NOMO-1 treated with dmso at 0.1 percent for 144 hours (cell line): ENCODE data around the gene GPATCH11.
A peak's percentile ranks its signal among the peaks of the same experiment; 100 is the strongest.

Source experiments
- DNase-seq: peaks from one replicate; lab custom pipeline; 2025; ENCODE audit not compliant: unreplicated experiment; lab: John Stamatoyannopoulos, UW

Gene GPATCH11

DNA sequence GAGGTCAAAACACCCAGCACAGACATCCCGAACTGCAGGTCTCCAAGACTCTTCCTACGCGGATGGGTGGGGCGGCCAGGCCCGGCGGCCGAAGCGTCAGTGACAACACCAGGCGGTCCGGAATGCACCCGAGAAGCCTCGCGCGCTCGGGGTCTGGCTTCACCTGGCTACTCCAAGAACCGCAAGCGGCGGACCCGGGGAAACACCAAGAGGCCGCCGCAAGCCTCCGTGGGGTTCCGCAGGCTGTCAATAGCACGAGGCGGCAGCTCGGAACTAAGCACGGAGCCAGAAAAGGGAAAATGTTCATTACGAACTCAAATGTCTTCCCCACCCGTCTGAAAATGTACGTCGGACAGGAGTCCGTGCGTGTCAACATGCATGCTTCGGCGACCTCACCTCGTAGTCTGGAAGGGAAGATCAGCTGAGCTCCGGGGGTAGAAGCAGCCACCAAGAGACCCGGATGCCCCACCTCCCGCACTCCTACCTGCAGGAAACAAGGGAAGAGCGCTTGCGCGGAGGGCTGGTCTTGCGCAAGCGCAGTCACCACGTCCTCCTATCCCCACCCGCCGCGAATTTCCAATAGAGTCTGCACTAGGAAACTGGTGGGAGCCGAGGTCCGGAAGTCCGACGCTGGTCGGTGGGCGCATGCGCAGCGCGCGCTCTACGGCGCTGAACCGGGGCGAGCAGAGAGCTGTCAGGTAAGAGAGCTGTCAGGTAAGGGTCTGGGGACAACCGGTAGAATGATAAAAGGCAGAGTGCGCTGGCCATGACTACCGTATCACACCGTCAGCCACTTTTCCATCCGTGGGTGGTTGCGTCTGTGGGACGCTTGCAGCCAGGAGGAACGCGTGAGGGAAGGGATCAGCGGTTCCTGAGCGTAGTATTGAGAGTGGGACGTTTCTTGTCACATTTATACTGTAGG is at the start of gene GPATCH11, which contains the start of gene HEATR5B:
GPATCH11 (plus strand) TSS at position 646 of the 922 bp plus-strand sequence. CDS start 3,864 bp downstream, outside the sequence.
HEATR5B (minus strand) TSS at position 500 of the 922 bp plus-strand sequence. CDS start 958 bp downstream, outside the sequence.
- peak; percentile 94 for DNase-seq

DNA sequence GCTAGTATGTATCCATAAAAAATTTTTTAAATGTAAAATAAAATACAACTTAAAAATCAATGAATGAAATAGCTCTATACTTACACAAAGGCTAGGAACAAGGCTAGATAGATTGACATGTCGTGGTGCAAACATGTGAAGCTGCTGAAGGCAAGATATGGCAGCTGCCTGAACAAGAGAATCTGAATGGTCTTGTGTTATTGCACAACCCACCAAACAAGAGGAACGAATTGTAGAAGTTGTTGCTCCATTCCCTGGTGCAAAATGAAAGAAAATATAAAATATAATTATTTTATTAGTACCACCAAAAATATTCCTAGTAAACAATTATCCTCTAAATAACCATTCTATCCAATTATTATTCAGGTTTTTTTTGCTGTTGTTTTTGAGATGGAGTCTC is 46.5 kb upstream of the GPATCH11 start:
- DNase-seq: no peak

DNA sequence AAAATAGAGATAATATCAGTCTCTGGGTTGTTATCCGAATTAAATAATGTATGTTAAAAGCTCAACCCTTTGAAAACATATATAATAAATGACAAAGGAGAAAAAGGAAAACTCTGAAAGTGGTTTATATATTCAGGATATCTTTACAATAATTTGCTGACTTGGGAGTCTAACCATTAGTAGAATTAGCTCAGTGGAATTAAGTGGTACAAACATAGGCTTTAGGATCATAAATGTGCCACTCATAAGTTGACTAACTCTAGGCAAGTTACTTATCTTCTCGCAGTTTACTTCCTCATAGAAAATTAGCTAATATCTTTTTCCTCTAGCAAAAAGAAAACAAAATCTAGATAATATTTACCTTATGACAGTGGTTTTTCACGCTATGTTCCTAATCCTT is 44.7 kb upstream of the GPATCH11 start:
- no peak for DNase-seq

DNA sequence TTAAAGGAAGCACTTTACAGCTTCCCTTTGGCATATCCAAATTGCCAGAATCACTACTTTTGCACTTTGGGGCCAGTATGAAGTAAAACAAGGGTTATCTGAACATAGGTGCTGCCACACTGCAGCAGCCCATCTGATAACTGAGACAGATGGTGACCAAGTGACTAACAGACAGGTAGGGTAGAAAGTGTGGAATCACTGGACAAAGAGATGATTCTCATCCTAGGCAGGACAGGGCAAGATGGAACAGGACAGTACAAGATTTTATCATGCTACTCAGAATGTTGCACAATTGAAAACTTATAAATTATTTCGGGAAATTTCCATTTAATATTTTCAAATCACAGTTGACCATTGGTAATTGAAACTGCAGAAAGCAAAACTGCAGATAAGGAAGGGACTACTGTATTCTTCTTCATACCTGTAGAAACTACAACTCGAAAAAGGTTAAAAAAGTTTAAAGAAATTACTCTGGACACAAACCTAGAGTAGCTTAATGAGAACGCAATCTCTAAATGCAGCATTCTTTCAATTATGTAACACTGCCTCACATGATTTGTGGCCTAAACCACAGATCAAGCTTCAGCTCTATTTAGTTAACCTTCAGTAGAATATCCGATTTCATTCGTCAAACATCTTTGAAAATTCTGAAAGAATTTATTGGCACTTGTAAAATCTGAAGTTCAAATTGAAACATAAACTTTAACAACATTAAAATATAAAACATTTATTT is 31.6 kb upstream of the GPATCH11 start:
- DNase-seq: no peak

DNA sequence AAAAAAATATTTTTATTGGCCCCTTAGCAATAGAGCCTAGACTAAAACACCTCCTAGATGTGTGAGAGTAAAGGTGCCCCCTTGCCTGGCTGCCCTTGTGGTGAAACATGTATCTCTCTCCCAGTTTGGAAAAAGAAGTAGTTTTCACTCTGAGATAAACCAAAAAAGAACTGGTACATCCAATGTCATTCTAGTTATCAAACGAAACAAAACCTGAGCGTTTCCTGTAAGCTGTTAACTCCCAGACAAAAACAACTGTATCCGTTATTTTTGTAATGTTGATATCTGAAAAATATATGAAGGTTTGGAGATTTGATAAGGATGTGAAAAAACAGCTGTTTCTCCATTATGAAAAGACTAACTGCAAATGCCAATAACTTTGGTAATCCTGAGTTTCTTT is 24.5 kb upstream of the GPATCH11 start:
- DNase-seq: no peak

DNA sequence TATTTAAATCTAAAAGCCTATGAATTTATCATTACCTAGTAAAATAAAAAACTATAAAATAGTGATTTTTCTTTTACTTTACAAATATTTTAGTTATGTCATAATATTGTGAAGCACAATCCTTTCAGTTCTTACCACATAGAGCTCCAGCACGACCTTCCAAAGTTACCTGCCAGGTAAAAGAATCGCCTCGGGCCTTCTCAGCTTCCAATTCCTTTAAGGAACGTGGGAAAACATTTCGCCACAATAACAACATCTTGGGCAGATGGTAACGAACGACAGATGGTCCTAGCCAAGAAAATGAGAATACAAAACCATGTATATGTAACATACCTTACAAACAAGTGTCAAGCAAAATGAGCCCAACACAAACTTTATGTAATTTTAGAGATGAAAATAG is 23.9 kb upstream of the GPATCH11 start:
- DNase-seq: no peak

DNA sequence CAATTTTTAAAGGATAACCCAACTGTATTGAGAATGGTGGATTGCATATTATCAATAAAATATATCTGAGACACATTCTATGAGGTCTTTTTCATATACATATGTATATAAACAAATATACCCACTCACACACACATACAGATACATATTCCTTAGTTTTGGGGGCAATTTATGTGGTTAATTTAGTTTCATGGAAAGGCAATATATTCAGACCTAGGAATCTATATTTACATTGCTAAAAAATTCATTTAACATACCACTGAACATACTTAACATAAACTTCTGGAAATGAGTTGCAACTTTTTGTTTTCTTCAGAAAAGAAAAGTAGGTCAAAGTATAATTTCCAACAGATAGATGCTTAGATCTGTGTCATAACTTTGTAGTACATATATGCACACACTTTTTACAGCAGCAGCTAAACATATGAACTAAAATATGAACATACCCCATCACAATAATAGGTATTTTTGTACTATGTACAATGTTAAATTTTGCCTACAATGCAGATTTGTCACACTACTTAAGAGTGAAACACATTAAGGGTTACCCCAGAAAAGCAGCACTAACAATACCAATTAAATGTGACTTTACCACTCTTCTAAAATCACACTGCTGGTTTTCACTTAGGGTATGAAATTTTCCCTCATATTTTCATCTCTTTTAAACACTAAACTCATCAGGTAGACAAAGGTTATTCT is 23.2 kb upstream of the GPATCH11 start:
- no peak for DNase-seq

DNA sequence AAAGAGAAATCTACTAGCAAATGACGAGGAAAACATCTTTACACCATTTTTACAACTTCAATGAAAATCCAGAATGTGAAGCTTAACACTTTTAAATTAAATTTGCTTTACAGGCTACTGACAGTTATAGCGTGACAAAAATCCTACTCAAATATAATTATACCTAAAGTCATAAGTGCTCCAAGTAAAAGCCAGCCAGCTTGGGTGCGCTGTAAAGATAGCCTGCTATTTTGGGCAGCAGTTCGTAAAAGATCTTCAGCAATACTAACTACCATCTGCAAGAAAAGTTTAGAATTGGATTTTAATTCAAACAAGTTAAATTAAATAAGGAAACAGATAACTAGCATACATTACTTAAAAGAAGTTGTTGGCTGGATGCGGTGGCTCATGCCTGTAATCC is 22.5 kb upstream of the GPATCH11 start:
- DNase-seq: no peak

DNA sequence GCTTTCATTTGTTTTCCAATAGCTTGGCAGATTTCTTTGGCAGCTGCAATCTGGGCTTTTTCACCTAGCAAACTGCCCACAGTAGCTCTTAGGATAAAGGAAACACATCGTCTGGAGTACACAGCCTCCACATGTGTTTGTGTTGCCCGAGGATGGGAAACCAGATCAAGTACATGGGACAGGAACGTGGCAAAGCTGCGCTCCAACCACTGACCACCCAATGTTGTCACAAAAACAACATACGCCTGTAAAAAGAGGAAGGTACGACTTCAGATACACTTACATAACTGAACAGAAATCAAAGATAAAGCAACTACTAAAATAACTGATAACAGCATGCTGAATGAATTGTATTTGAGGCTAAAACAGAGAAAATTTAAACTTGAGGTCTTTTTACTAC is 15.6 kb upstream of the GPATCH11 start:
- no peak for DNase-seq

DNA sequence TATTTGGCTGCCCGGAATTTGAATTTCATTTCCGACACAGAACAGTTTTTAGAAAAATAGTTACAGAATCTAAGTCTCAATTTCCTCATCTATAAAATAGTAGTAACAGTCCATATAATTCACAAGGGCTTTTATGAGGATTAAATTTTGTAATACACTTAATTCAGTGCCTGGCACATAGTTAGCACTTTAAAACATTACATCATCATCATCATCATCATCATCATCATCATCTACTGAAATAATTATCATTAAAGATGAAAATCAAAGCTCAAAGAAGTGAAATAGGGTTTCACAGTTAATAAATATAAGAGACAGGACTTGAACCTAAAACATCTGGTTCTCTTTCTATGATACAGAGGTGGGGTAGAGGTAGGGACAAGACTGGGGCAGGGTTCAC is 13.4 kb upstream of the GPATCH11 start:
- DNase-seq: no peak

DNA sequence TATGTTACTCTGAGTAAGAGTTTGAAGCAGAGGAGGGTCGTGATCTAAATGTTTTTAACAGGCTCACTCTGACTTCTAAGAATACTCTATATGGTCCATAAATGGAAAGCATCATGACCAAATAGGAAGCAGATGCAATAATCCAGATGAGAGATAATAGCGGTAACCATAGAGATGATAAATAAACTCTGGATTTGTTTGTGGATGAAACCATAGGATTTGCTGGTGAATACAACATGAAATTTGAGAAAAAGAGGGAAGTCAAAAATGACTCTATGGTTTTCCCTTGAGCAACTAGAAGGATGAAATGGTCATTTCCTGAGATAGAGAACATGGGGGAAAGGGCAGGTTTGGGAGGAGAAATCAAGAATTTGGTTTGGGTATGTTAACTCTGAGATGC is 4.1 kb upstream of the GPATCH11 start:
- DNase-seq: no peak

DNA sequence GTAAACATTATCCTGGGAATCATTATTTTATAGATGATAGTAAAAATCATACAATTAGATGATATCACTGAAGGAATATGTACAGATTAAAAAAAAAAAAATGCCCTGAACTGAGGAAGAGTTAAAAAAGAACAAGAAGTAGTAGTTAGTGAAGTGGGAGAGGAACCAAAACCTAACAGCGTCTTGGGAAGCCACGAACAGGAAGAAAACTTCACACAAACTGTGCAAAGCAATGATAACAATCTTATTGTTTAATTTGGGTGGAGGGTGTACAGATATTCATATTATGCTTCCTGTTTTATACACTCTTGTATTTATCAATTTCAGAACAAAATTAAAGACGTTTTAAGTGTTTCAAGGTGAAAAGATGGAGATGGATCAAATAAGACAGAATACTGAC is 3.6 kb upstream of the GPATCH11 start:
- DNase-seq: no peak

DNA sequence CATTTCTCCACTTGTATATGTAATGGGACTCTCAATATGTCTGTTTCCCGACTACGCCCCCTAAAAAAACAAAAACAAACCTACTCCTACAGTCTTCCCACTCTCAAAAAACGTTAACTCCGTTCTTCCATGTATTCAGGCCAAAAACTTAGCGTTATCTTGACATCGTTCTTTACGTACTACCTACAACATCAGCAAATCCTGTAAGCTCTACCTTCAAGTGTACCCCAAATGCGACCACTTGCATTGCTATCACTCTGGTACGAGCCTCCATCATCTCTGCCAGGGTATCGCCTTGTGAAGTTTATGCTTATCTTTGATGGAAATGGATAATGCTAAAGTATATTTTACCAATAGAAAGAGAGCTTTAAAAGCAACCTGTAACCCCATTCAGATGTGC is 479 bp downstream of the GPATCH11 start:
- no peak for DNase-seq

DNA sequence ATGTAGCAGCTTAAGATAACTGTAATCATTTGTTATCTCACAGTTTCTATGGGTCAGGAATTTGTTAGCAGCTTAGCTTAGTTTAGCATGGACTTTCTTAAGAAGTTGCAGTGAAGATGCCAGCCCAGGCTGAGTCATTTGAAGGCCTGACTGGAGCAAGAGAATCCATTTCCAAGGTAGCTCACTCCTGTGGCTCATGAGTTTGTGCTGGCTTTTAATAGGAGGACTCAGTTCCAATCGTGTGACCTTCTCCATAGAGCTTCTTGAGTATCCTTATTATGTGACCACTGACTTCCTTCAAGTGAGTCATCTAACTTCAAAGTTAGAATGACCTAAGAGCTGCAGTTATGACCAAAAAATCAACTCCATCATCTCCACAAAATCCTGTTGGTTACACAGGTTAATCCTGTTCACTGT is 1.4 kb downstream of the GPATCH11 start:
- DNase-seq: peak; percentile 7

DNA sequence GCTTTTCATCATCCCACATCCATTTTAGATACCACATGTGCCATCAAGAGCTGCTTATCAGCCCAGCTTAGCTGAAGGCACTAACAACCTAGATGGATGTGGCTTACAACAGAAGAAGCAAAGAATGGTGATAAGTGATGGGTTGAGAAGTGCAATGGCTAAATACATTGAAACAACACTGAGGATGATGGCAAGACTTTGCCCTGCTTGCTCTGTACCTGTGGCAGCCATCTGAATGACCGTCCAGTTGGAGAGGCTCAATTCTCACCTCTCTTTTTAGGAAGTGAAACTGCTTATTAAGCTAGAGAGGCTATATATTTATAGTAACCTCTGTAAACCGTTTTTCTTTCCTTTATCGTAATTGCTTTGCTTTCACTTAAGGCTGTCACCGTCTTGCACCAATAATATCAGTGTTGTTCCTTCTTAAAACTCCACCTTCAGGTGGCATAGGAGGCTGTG is 5.7 kb downstream of the GPATCH11 start:
- peak; percentile 56 for DNase-seq

DNA sequence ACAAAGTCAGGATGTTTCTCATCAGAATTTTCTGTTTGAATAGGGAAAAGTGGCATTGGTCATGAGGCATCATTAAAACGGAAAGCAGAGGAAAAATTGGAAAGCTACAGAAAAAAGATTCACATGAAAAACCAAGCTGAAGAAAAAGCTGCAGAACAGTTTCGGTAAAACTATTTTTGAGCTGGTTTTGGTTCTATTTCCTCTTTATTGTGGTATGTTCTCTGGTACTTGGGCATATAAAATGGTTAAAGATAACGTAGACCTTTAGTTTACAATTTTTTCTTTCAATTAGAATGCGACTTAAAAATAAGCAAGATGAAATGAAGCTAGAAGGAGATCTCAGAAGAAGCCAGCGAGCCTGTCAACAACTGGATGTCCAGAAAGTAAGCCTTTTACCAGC is 7.6 kb downstream of the GPATCH11 start:
- no peak for DNase-seq

DNA sequence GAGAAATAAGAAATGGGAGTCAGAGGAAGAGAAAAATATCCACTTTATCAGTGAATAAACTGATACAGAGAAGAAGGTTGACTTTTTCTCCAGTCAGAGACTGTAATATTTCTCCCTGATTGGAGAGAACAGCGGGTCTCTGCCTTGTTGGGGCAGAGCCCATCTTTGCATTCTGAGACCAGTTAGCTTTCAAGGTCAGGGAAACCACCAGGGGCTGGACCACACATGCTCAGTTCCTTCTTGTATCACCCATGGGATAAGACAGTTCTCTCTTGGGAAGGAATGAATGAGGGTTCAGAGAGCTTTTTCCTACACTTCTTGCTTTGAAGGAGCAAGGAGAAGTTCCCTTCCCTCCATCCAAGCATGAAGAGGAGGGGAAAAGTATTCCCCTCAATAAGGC is 12.2 kb downstream of the GPATCH11 start:
- no peak for DNase-seq

DNA sequence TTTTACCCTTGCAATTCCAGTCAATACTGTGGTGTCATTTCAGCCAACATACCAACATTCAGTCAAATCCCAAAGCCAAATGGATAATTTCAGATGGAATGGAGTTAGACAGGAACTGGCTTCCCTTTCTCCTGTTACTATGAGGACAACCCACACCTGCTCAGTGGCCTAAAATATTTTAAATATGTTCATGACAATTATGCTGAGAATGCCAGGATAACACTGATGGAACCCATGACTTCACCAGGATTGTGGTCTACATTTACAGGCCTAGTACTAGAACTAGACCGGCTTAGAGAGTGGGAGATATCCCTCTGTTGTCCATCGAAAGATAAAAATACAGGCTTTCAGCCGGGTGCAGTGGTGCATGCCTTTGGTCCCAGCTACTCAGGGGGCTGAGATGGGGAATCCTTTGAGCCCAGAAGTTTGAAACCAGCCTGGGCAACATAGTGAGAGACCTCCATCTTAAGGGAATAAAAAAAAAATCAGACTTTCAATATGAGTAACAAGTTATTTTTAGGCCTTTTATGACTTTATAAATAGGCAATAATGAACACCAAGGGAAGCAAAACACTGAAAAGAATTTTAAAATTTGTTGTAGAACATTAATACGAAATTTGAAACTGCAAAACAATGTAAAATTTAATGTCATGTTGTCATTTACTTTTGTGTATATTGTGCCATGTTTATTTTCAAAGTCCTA is 14.2 kb downstream of the GPATCH11 start:
- no peak for DNase-seq

DNA sequence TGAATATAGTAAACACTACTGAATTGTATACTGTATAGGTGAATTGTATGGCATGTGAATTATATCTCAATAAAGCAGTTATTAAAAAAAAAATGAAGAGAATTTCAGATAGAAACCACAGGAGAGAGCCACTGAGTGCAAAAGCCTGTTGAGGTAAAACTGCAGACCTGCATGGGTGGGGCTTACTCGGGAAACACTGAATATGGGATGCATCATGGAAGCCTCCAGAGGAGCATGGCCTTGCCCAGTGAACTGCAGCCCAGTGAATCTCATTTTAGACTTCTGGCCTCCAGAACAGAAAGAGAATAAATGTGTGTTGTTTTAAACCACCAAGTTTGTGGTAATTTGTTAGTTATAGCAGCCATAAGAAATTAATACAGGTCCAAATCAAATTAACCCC is 15.7 kb downstream of the GPATCH11 start:
- DNase-seq: no peak

DNA sequence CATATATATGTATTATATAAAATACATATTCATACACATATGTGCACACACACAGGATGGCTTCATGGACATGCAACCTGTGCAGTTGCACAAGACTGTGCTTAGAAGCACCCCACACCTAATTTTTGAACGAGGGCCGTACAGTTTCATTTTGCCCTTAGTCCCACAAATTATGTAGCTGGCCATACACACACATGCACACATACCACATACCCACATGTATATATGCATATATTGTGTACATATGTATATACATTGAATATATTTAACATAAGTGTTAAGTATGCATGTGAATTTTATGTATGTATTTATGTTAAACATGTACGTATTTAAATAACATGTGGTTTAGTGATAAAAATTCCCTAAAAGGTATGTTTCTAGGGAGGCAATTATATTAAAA is 18.3 kb downstream of the GPATCH11 start:
- no peak for DNase-seq

DNA sequence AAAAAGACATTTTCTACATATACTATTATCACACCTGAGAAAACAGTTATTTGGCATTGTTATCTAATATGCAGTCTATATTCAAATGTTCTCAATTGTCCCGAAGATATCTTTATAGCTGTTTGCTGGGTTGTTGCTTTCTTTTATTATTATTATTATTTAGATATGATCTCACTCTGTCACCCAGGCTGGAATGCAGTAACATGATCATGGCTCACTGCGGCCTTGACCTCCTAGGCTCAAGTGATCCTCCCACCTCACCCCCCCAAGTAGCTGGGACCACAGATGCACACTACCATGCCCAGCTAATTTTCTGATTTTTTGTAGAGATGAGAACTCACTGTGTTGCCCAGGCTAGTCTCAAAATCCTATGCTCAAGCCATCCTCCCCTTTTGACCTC is 19.9 kb downstream of the GPATCH11 start:
- no peak for DNase-seq
